Muscle layer of colon (tissue), 2 donors: Measurements from ENCODE around the gene SLC28A1.

Source experiments
- H3K27ac ChIP-seq: one replicate; pipeline ENCODE4 v1.7.0; 2013; ENCODE audit warnings: low read depth, mild to moderate bottlenecking, low read length, moderate library complexity
- H3K27me3 ChIP-seq, 2 donors: one replicate each; pipeline ENCODE4 v1.7.0; 2013; ENCODE audit warnings: low read length in 2 of 2, mild to moderate bottlenecking in 2 of 2; ENCODE audit not compliant: insufficient read depth in 2 of 2, control insufficient read depth in 1 of 2
- H3K36me3 ChIP-seq: one replicate; pipeline ENCODE4 v1.7.0; 2013; ENCODE audit warnings: mild to moderate bottlenecking, low read length; ENCODE audit not compliant: insufficient read depth
- H3K4me1 ChIP-seq: one replicate; pipeline ENCODE4 v1.7.0; 2013; ENCODE audit warnings: mild to moderate bottlenecking, low read length; ENCODE audit not compliant: insufficient read depth
- H3K4me3 ChIP-seq, 2 donors: one replicate each; pipeline ENCODE4 v1.7.0; 2013; ENCODE audit warnings: low read length in 2 of 2, low read depth in 1 of 2, mild to moderate bottlenecking in 1 of 2, moderate library complexity in 1 of 2
- H3K9ac ChIP-seq: one replicate; pipeline ENCODE4 v1.7.0; 2013; ENCODE audit warnings: low read length
- H3K9me3 ChIP-seq: one replicate; pipeline ENCODE4 v1.7.0; 2013; ENCODE audit warnings: mild to moderate bottlenecking, low read length
- donor health status: abdominal sarcoma.
- donor health status: Adenocarcinoma of cecum.

Gene SLC28A1

DNA sequence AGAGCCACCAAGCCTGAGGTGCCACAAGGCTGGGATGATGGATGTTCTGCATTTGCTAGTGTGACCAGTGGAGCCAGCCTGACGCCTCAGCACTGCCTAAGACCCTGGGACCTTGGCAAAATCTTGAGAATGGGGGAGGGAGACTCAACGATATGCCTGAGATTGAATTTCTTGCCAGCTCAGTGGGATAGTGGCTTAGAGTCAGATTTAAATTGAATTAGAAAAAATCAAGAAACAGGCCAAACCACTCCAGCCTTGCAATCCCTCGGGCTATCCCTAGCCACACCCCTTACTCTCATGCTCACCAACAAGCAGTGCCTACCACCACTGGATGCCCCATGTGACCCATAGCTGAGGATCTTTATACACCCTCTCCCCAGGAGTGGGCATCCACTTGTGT lies 78.5 kb downstream of the SLC28A1 start:
- H3K36me3 ChIP-seq: no peaks in the 10 kb centered on the region
- no peak overlapping the region for H3K27ac ChIP-seq
- H3K4me3 ChIP-seq: no peak overlapping the region
- no peak overlapping the region for H3K9ac ChIP-seq
- H3K27me3 ChIP-seq: no peaks in the 10 kb centered on the region
- no peaks in the 10 kb centered on the region for H3K9me3 ChIP-seq
- H3K4me1 ChIP-seq: no peaks in the 10 kb centered on the region

DNA sequence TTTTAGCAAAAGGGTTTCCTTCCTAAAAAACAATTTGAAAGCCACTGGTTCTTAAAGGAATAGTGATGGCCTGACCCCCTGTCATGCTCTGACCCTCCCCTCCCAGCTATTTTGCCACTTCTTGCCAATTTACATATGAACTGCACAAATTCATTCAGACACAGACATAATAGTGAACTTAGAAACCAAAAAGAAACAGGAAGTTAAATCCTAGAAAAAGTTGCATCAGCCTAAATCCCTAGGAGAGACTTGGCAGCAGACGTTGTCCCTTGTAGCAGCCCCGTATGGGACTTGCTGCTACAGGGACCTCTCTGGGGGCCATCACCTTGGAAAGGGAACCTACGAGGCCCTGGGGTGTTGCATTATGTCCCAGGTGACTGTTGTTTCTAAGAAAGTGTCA lies 82.9 kb downstream of the SLC28A1 start:
- Histone ChIP-seq H3K36me3 (no peaks in the 10 kb centered on the region), H3K9me3 (no peaks in the 10 kb centered on the region), H3K4me3 (no peak overlapping the region), H3K27ac (no peak overlapping the region), H3K4me1 (no peaks in the 10 kb centered on the region), H3K9ac (no peak overlapping the region), H3K27me3 (no peaks in the 10 kb centered on the region)

DNA sequence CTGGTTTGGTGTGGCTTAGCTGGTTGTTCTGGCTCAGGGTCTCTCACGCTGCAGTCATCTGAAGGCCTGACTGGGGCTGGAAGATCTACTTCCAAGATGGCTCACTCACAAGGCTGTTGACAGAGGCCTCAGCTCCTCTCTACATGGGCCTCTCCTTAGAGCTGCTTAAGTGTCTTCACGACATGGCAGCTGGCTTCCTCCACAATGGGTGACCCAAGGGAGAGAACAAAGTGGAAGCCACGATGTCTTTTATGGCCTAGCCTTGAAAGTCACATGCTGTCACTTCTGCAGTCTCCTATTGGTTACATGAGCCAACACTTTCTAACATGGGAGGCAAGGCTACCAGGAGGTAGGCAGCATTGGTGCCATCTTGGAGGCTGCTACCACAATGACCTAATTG lies 83.8 kb downstream of the SLC28A1 start:
- Histone ChIP-seq H3K9ac (no peak overlapping the region), H3K4me1 (no peaks in the 10 kb centered on the region), H3K27ac (no peak overlapping the region), H3K4me3 (no peak overlapping the region), H3K36me3 (no peaks in the 10 kb centered on the region), H3K27me3 (no peaks in the 10 kb centered on the region), H3K9me3 (no peaks in the 10 kb centered on the region)

DNA sequence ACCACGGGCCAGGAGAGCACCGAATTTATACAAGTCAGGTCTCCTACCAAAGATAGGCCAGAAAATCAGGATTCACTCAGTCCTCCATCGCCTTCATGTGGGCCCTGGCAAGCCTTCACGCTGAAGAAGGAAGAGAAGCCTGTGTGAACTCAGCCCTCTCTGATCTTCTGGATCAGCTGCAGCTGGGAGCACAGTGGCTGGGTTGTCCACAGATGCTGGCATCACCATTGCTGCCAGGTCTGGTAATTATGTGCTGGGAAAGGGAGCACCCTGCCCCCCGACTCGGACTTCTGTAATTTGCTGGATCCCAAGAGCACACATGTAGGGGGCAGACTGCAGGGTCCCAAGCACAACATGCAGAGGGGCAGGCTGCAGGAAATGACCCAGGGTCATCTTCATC lies 84.8 kb downstream of the SLC28A1 start:
- no peaks in the 10 kb centered on the region for H3K27me3 ChIP-seq
- no peak overlapping the region for H3K27ac ChIP-seq
- no peak overlapping the region for H3K4me3 ChIP-seq
- no peaks in the 10 kb centered on the region for H3K36me3 ChIP-seq
- H3K4me1 ChIP-seq: no peaks in the 10 kb centered on the region
- no peak overlapping the region for H3K9ac ChIP-seq
- no peaks in the 10 kb centered on the region for H3K9me3 ChIP-seq

DNA sequence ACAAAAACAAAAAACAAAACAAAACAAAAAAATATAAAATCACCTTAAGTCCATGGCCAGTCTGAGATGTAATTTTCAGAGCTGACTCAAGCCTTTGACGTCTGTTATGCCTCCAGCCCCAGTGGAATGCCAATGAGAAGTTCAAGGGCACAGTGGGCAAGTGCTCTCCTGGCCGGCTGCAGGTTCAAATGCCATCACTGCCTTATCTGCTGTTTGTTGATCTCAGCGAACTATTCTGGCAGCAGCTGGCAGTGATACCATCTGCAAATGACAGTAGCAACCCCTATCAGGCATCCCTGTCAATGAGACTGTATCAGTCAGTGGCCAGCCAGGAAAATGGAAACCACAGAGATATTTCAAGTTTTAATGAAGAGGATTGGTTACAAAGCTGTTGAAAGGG lies 86.4 kb downstream of the SLC28A1 start:
- H3K9me3 ChIP-seq: no peaks in the 10 kb centered on the region
- H3K4me3 ChIP-seq: no peak overlapping the region
- H3K27me3 ChIP-seq: no peaks in the 10 kb centered on the region
- H3K36me3 ChIP-seq: no peaks in the 10 kb centered on the region
- no peaks in the 10 kb centered on the region for H3K4me1 ChIP-seq
- H3K27ac ChIP-seq: no peak overlapping the region
- no peak overlapping the region for H3K9ac ChIP-seq

DNA sequence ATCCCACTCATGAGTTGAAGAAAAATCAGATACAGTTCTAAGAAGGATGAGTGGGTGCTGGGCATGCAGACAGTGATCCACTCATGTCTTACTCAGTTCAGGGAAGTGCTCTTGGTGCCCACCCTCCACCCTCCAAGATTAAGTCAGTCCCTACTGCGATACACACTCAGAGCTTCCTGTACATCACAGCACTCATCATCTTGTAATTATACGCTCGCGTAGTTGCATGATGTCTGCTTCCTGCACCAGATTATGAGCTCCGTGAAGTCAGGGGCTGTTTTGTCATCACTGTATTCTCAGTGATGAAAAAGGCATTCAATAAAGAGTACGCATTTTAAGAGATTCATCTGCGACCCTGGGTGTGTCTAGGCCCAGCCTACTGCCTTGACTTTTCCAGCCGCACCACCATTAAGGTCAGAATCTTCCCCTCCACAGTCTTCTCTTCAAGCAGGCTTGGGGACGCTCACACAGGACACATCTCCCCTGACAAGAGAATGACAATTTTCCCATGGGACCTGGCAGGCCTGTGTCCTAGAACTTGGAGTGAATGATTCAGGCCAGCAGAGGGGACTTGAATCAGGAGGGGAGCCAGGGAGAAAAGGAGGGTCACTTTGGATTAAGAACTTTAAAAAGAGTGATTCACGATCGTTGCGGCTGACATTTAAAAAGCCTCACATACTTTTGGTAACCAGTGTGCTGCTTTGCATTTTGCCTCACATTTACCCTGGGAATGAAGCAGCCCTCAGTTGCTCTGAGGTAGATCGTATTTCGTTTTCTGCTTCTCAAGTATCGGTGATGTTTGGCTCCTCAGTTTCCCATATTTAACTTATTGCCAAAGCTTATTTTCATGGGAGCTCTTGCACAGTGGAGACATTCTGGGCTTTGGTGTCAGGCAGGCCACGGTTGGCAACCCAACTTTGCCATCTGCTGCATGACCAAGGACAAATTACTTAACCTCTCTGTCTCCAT lies 89.3 kb downstream of the SLC28A1 start:
- Histone ChIP-seq H3K27me3 (no peaks in the 10 kb centered on the region), H3K9ac (no peak overlapping the region), H3K4me3 (no peak overlapping the region), H3K4me1 (no peaks in the 10 kb centered on the region), H3K36me3 (no peaks in the 10 kb centered on the region), H3K27ac (no peak overlapping the region), H3K9me3 (no peaks in the 10 kb centered on the region)

DNA sequence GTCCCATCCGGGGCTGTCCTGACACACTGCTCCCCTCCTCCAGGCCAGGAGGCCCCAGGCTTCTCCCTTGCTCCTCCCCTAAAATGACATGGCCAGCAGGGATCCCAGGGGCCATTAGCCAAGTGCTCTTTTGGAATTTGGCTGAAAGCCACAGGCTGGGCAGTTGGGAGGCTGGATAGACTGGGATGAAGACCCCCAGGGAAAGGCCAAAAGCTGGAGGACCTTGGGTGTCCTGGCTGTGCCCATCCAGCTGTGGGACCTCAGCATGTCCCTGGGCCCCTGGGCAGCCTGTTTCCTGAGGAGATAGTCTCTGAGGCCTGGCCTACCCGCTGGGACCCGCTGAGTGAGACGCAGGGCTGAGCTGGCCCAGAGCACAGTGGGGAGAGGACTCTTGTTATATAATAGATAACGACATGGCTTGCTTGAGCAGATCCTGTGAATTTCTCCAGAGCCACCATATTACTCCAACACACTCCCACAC lies 91.4 kb downstream of the SLC28A1 start:
- H3K36me3 ChIP-seq: no peaks in the 10 kb centered on the region
- peaks cover 4% of the 10 kb centered on the region for H3K4me1 ChIP-seq

DNA sequence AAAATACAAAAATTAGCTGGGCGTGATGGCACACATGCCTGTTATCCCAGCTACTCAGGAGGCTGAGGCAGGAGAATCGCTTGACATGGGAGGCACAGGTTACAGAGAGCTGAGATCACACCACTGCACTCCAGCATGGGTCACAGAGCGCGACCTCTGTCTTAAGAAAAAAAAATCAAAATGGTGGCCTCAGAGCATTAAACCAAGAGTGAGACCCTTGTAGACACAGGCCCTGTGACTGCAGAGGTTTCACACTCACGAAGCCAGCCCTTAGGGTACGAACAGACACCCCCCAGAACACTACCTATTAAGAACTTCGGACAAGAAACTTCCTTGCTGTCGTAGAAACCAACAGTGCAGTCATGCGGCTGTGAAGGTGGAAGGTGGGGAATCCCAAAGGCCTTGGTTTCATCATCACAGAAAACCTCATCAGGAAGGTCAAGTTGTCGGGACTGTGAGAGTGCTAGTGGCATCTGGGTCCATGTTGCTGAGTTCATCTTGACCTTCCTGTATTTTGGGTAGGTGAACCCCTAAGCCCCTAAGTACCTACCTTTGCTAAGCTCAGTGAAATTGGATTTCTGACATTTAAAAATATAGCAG lies 92.4 kb downstream of the SLC28A1 start:
- H3K9me3 ChIP-seq: no peaks in the 10 kb centered on the region
- H3K36me3 ChIP-seq: no peaks in the 10 kb centered on the region
- H3K9ac ChIP-seq: no peak overlapping the region
- H3K4me1 ChIP-seq: peaks cover 4% of the 10 kb centered on the region
- no peaks in the 10 kb centered on the region for H3K27me3 ChIP-seq
- no peak overlapping the region for H3K4me3 ChIP-seq
- no peak overlapping the region for H3K27ac ChIP-seq

More for the DNA sequence above, 91.4 kb downstream of the SLC28A1 start:
- Histone ChIP-seq H3K4me3 (no peak overlapping the region), H3K9me3 (no peaks in the 10 kb centered on the region), H3K9ac (no peak overlapping the region), H3K27ac (no peak overlapping the region), H3K27me3 (no peaks in the 10 kb centered on the region)

DNA sequence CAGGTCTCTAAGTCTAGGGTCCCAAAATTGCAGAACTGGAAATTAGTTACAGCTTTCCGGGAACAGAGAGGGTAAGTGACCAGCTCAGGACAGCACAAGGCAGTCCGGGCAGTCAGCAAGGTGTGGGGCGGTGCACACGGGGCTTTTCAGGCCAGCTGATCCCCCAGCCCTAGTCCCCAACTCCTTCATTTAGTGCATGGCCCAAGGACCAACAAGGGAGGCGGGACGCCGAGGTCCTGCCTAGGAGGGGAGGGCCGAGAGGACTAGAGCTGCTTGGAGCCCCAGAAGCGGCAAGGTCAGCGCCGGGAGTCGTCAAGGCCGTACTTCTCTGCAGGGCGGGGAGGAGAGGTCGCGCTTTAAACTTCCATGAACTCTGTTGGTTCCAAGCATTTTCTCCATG lies 95.2 kb downstream of the SLC28A1 start:
- Histone ChIP-seq H3K27me3 (no peaks in the 10 kb centered on the region), H3K9ac (no peak overlapping the region), H3K27ac (no peak overlapping the region), H3K9me3 (no peaks in the 10 kb centered on the region), H3K4me3 (peak overlapping the region in 1 of 2 donors; percentile 88), H3K4me1 (peaks cover 17% of the 10 kb centered on the region), H3K36me3 (no peaks in the 10 kb centered on the region)

DNA sequence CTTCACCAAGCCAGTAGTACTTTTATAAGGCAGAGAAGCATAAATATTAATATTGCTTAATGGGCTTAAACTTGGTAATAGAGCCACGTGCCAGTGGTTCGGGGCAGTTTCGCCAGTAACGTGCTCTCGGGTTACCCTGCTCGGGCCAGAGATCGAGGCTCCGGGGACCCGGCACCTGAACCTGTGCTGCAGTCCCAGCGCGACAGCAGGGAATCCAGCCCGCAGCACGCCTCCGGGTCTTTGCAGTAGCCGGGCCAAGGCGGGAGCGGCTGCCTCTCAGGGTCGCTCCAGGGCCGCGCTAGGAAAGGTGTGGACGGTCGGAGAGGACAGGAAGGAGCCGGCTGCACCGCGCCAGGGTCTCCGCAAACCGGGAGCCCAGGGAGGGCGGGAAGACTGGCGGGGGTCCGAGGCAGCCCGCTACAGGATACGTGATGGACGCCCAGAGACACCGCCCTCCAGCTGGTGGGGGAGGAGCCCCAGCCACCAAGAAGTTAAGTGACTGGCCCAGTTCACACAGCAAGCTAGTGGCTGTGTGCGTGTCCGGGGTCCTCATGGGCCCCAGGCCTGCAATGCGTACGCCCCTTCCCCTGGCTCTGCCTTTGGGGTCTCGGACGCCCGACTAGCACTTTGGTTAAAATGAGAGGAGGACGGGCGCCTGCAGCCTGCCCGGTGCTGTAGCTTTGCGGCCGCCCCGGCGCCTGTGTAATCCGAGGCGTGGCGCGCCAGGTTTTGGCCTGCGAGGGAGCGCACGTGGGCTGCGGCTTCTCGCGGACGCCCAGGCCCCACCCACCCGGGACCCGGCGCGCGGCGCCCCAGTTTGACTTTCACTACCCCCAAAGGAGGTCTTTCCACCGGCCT lies 96.0 kb downstream of the SLC28A1 start:
- Histone ChIP-seq H3K4me3 (peak overlapping the region; percentile 83 to 88), H3K27me3 (no peaks in the 10 kb centered on the region), H3K9me3 (no peaks in the 10 kb centered on the region), H3K9ac (no peak overlapping the region), H3K36me3 (no peaks in the 10 kb centered on the region), H3K4me1 (peaks cover 24% of the 10 kb centered on the region), H3K27ac (peak overlapping the region; percentile 85)

DNA sequence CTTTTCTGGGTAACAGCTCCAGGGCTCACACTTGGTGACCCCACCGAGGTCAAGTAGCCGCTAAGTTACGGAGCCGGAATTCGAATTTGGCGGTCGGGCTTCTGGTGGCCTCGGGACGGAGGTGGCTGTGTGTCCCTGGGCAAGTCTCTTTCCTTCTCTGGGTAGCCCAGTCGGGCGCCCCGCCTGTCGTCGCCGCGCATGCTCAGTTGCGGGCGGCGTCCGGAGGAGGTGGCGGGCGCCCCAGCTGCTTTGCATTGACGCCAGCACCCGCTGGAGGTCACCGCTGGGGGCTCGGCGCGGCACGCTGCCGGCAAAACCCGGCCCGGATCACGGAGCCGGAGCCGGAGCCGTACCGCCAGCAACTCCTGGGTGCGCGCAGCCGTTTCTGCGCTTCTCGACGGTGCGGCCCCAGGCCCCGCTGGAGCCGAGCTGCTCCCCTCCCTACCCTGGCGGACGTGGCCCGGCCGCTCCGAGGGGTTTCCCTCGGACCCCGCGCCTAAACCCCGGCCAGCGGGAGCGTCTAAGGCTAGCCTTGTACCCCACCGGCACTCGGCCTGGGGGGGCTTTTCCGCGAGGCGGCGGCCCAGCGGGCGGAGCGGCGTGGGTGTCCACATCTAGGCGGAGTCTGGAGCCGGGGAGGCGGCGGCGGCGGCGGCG lies 96.7 kb downstream of the SLC28A1 start:
- Histone ChIP-seq H3K27ac (peak overlapping the region; percentile 85), H3K36me3 (no peaks in the 10 kb centered on the region), H3K9me3 (no peaks in the 10 kb centered on the region), H3K27me3 (no peaks in the 10 kb centered on the region), H3K4me3 (peak overlapping the region; percentile 83 to 88), H3K9ac (no peak overlapping the region), H3K4me1 (peaks cover 25% of the 10 kb centered on the region)
